ENCODE results near the gene NPBWR2.

Gene NPBWR2

GRCh38 chr20:64055893-64056638 is 51.3 kb downstream of the NPBWR2 start:
- no peak for DNase-seq

GRCh38 chr20:64055396-64055892 is 51.9 kb downstream of the NPBWR2 start:
- no peak for DNase-seq

- no peak for DNase-seq
Measured at GRCh38 chr20:64053841-64054661, 53.3 kb downstream of the NPBWR2 start.

Data from NCI-H1930 (cell line).